ENCODE results near the gene RLN3.
A peak's percentile ranks its signal among the peaks of the same experiment; 100 is the strongest.

RLN3 gene

DNA sequence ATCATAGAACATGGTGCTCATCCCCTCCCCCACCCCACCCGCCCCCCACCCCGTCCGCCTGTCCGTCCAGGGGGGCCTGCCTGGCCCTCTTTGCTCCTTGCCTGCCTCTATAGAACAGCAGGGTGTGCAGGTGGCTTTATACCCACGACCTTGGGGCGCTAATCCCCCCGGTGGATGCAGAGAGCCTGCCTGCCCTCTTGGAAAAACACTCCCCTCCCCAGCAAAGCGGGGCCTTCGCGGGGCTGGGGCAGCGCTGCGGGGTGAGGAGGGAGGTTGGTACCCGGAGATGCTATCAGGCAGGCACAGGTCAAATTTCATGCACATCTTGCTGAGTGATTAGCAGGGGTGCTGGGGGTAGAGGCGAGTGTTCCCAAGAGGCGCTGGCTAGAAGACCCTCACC, 43.8 kb upstream of the RLN3 start:
- Histone ChIP-seq H3K27ac (ENCODE audit: low read depth, low read length) (no peak overlapping the region), H3K27me3 (ENCODE audit: control insufficient read depth, insufficient read depth, low read length) (no peaks in the 10 kb centered on the region), H3K9ac (ENCODE audit: low read length) (no peak overlapping the region), H3K4me1 (ENCODE audit: control insufficient read depth, insufficient read depth, low read length) (peaks cover 49% of the 10 kb centered on the region), H3K4me3 (ENCODE audit: low read depth, low read length) (no peak overlapping the region), H3K9me3 (ENCODE audit: control insufficient read depth, insufficient read depth, low read depth, low read length) (no peaks in the 10 kb centered on the region), H3K36me3 (ENCODE audit: control insufficient read depth, insufficient read depth, low read length) (peaks cover 4% of the 10 kb centered on the region; the same call in 1 of the 2 replicates)

DNA sequence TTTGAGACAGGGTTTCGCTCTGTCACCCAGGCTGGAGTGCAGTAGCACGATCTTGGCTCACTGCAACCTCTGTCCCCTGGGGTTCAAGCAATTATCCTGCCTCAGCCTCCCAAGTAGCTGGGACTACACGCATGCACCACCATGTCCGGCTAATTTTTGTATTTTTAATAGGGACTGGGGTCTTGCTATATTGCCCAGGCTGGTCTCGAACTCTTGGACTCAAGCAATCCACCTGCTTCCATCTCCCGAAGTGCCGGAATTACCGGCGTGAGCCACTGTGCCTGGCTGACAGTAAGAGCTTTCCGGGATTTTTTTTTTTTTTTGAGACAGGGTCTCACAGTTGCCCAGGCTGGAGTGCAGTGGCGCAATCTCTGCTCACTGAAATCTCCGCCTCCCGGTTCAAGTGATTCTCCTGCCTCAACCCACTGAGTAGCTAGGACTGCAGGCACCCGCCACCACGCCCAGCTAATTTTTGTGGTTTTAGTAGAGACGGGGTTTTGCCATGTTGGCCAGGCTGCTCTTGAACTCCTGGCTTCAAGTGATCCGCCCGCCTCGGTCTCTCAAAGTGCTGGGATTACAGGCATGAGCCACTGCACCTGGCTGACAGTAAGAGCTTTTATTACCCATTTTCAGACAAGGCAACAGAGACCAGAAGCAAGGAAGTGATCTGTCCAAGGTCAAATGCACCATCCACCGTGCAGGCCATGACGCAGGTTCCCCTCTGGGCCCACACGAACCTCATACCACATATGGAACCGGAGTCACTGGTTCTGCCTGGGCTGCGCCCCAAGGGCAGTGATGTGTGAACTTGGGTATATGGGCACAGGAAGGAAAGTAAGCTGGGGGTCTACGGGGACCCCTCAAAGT, 42.8 kb upstream of the RLN3 start:
- H3K9me3 ChIP-seq (ENCODE audit: control insufficient read depth, insufficient read depth, low read depth, low read length), result no peaks in the 10 kb centered on the region
- H3K27me3 ChIP-seq (ENCODE audit: control insufficient read depth, insufficient read depth, low read length), result no peaks in the 10 kb centered on the region
- no peak overlapping the region for H3K9ac ChIP-seq (ENCODE audit: low read length)
- peak overlapping the region; percentile 89 for H3K27ac ChIP-seq (ENCODE audit: low read depth, low read length)
- H3K4me3 ChIP-seq (ENCODE audit: low read depth, low read length), result no peak overlapping the region
- peaks cover 49% of the 10 kb centered on the region for H3K4me1 ChIP-seq (ENCODE audit: control insufficient read depth, insufficient read depth, low read length)
- peaks cover 4% of the 10 kb centered on the region; the same call in 1 of the 2 replicates for H3K36me3 ChIP-seq (ENCODE audit: control insufficient read depth, insufficient read depth, low read length)

DNA sequence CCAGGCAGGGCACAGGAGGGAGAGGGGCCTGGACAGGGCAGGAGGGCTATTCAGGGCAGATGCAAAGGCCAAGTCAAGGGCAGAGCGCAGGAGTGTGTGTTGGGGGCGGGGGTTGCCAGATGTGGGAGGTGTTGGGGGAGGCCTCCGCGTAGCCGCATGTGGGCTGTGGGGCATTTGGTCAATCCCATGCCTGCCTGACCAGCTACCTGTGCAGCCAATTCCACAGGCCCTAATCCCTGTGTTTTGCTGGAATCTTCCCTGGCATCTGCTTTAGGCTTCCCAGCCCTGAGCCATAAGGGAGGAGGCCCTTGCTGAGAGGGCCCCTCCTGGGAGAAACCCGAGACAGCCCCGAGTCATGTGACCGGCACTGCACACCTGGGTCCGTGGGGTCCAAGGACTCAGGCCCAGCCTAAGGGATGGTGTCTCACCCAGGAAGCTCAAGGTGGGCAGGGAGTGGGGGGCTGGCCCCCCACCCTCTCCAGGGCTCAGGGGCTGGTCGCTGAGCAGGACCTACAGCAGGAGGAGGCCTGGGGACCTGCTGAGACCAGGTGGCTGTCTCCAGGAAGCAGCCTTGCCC, 42.1 kb upstream of the RLN3 start:
- Histone ChIP-seq H3K4me1 (ENCODE audit: control insufficient read depth, insufficient read depth, low read length) (peaks cover 49% of the 10 kb centered on the region), H3K9ac (ENCODE audit: low read length) (peak overlapping the region; percentile 74), H3K36me3 (ENCODE audit: control insufficient read depth, insufficient read depth, low read length) (peaks cover 5% of the 10 kb centered on the region; the same call in 1 of the 2 replicates), H3K4me3 (ENCODE audit: low read depth, low read length) (peak overlapping the region; percentile 32), H3K27me3 (ENCODE audit: control insufficient read depth, insufficient read depth, low read length) (no peaks in the 10 kb centered on the region), H3K9me3 (ENCODE audit: control insufficient read depth, insufficient read depth, low read depth, low read length) (no peaks in the 10 kb centered on the region), H3K27ac (ENCODE audit: low read depth, low read length) (peak overlapping the region; percentile 89)

DNA sequence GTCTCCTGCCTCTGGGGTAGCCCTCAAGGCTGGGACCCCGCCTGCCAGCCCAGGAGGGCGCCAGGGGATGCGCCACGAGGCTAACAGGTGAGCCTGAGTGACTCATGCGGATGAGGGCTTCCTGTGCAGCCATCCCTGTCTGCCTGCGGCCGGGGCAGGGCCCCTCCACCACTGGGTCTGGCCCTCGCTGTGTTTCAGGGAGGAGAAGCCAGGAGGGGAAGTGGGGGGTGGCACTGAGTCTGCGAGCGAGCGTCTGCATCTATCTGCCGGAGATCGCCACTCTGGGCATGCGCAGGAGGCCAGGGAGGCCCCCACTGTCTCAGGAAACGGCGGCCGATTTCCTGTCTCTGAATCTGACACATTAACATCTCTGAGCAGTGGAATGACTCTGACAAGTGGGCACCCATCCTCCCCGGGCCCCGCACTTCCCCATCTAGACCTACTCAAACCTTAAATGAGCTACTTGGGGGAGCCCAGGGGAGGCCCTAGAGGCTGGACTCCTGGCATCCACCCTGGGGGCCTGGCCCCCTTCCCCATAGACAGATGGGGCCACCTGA, 41.5 kb upstream of the RLN3 start:
- peaks cover 9% of the 10 kb centered on the region; the same call in 1 of the 2 replicates for H3K36me3 ChIP-seq (ENCODE audit: control insufficient read depth, insufficient read depth, low read length)
- peak overlapping the region; percentile 74 for H3K9ac ChIP-seq (ENCODE audit: low read length)
- H3K4me1 ChIP-seq (ENCODE audit: control insufficient read depth, insufficient read depth, low read length), result peaks cover 49% of the 10 kb centered on the region
- H3K4me3 ChIP-seq (ENCODE audit: low read depth, low read length), result peak overlapping the region; percentile 32
- H3K9me3 ChIP-seq (ENCODE audit: control insufficient read depth, insufficient read depth, low read depth, low read length), result no peaks in the 10 kb centered on the region
- H3K27ac ChIP-seq (ENCODE audit: low read depth, low read length), result peak overlapping the region; percentile 89
- no peaks in the 10 kb centered on the region for H3K27me3 ChIP-seq (ENCODE audit: control insufficient read depth, insufficient read depth, low read length)

DNA sequence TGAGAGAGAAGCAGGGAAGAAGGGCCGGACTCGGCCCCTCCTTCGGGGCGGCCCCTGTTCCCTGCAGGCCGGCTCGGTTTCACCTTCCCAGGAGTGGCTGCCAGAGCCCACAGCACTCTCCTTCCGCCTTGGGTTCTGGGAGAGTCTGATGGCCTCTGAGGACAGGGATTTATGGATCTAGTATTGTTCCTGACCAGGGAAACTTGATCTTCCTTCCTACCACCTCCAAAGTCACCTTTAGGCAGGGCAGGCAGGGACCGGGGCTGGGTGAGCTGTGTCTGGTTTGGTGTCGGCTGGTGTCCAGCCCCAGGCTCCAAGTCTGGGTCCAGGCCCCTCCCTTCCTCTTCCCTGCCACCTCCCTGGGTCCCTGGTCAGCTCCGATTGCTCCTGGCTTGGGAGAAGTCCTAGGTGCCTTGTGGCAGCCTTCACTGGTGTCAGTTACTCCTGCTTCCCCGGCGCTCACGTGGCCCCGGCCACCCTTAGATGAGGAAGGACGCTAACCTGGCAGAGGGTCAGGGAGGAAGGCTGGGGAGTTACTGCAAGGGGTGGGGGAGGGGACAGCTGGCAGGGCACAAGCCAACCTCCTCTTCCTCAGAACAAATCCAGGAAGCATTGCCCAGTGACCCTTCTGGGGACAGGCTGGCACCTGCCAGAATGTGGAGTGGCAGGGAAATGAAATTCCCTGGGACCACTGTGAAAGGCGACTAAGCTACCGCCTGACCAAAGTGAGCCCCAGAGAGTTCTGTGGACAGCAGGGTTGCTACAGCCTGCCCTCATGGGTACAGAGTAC, 40.7 kb upstream of the RLN3 start:
- H3K4me1 ChIP-seq (ENCODE audit: control insufficient read depth, insufficient read depth, low read length), result peaks cover 49% of the 10 kb centered on the region
- no peaks in the 10 kb centered on the region for H3K9me3 ChIP-seq (ENCODE audit: control insufficient read depth, insufficient read depth, low read depth, low read length)
- H3K27me3 ChIP-seq (ENCODE audit: control insufficient read depth, insufficient read depth, low read length), result no peaks in the 10 kb centered on the region
- H3K27ac ChIP-seq (ENCODE audit: low read depth, low read length), result peak overlapping the region; percentile 89
- peak overlapping the region; percentile 21 for H3K9ac ChIP-seq (ENCODE audit: low read length)
- no peak overlapping the region for H3K4me3 ChIP-seq (ENCODE audit: low read depth, low read length)
- H3K36me3 ChIP-seq (ENCODE audit: control insufficient read depth, insufficient read depth, low read length), result peaks cover 12% of the 10 kb centered on the region; the same call in 1 of the 2 replicates

DNA sequence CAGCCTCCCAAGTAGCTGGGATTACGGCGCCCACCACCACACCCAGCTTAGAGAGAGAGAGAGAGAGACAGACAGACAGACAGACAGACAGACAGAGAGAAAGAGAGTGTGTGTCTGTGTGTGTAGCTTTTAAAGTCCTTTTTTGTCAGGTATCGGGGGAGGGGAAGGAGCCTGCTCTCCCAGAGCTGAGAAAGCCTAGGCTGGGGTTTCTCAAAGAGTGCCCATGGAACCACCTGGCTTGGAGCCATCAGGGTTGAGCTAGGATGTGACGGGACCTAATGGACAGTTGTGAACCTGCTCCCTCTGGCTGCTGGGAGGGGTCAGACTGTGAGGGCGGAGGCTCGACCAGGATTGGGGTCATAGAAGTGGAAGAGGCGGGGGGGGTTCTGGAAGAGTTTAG, 38.5 kb upstream of the RLN3 start:
- Histone ChIP-seq H3K9me3 (ENCODE audit: control insufficient read depth, insufficient read depth, low read depth, low read length) (no peaks in the 10 kb centered on the region), H3K9ac (ENCODE audit: low read length) (no peak overlapping the region), H3K36me3 (ENCODE audit: control insufficient read depth, insufficient read depth, low read length) (peaks cover 12% of the 10 kb centered on the region; the same call in 1 of the 2 replicates), H3K27me3 (ENCODE audit: control insufficient read depth, insufficient read depth, low read length) (no peaks in the 10 kb centered on the region), H3K27ac (ENCODE audit: low read depth, low read length) (no peak overlapping the region), H3K4me3 (ENCODE audit: low read depth, low read length) (no peak overlapping the region), H3K4me1 (ENCODE audit: control insufficient read depth, insufficient read depth, low read length) (peaks cover 39% of the 10 kb centered on the region)

DNA sequence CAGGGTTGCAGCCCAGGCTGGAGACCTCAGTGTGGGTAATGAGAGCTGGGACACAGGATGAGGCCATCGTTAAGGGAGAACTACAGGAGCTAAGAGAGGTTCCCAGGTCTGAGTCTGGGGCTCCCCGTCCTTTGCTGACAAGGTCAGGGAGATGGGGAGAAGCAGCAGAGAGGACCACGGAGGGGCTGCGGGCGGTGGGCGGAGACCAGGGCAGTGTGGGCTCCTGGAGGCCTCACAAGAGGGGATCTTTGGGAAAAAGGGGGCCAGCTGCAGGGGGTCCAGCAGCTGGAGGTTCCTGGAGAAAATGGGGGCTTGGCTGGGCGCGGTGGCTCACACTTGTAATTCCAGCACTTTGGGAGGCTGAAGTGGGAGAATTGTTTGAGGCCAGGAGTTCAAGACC, 37.9 kb upstream of the RLN3 start:
- H3K4me3 ChIP-seq (ENCODE audit: low read depth, low read length), result no peak overlapping the region
- H3K36me3 ChIP-seq (ENCODE audit: control insufficient read depth, insufficient read depth, low read length), result peaks cover 12% of the 10 kb centered on the region; the same call in 1 of the 2 replicates
- H3K9me3 ChIP-seq (ENCODE audit: control insufficient read depth, insufficient read depth, low read depth, low read length), result no peaks in the 10 kb centered on the region
- H3K27me3 ChIP-seq (ENCODE audit: control insufficient read depth, insufficient read depth, low read length), result no peaks in the 10 kb centered on the region
- H3K9ac ChIP-seq (ENCODE audit: low read length), result no peak overlapping the region
- H3K27ac ChIP-seq (ENCODE audit: low read depth, low read length), result no peak overlapping the region
- H3K4me1 ChIP-seq (ENCODE audit: control insufficient read depth, insufficient read depth, low read length), result peaks cover 37% of the 10 kb centered on the region

DNA sequence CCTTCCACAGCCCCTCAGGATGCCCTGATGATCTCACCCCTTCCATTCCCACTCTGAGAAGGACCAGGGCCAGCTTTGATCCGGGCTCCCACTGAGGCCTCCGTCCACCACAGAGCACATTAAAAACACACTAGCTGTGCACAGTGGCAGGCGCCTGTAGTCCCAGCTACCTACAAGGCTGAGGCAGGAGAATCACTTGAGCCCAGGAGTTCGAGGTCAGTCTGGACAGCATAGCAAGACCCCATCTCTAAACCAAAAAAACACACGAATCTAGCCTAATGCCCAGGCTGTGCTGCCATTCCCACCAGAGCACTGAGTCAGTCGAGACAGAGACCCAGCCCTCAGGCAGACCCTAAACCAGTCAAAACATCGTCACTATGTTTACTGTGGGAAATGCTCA, 35.9 kb upstream of the RLN3 start:
- Histone ChIP-seq H3K27me3 (ENCODE audit: control insufficient read depth, insufficient read depth, low read length) (no peaks in the 10 kb centered on the region), H3K4me1 (ENCODE audit: control insufficient read depth, insufficient read depth, low read length) (peaks cover 19% of the 10 kb centered on the region), H3K9ac (ENCODE audit: low read length) (no peak overlapping the region), H3K4me3 (ENCODE audit: low read depth, low read length) (no peak overlapping the region), H3K27ac (ENCODE audit: low read depth, low read length) (no peak overlapping the region), H3K36me3 (ENCODE audit: control insufficient read depth, insufficient read depth, low read length) (peaks cover 12% of the 10 kb centered on the region; the same call in 1 of the 2 replicates), H3K9me3 (ENCODE audit: control insufficient read depth, insufficient read depth, low read depth, low read length) (no peaks in the 10 kb centered on the region)

DNA sequence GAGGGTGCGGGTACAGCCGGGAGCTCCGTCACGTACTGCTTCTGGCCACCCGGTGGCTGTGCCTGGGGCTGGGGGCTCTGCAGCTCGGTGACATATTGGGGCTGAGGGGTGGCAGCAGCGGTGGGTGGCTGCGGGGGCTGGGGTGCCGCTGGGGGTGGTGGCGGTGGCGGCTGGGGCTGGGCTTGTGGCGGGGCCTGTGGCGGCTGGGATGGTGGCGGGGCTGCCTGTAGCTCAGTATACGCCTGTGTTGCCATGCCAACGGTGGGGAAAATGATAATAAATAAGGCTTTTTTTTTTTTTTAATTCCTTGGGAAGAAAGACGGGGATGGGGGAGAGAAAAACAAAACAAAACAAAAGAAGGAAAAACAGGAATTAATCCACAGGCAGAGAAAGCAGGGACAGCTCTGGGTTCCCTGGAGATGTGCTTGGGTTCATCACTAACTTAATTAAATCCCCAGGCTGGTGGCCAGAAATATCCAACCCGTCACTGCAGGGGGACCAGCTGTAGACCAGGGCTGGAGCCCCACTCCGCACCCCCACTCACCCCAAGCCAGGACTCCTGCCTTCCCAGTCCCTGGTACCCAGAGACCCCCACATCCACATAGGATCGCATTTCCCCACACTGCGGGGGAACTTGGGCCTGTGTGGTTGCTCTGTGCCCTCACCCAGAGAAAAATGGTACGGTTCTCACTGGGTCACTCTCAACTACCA, 34.2 kb upstream of the RLN3 start:
- Histone ChIP-seq H3K4me1 (ENCODE audit: control insufficient read depth, insufficient read depth, low read length) (peaks cover 12% of the 10 kb centered on the region; the same call in 1 of the 2 replicates), H3K27me3 (ENCODE audit: control insufficient read depth, insufficient read depth, low read length) (no peaks in the 10 kb centered on the region), H3K27ac (ENCODE audit: low read depth, low read length) (no peak overlapping the region), H3K9ac (ENCODE audit: low read length) (no peak overlapping the region), H3K36me3 (ENCODE audit: control insufficient read depth, insufficient read depth, low read length) (peaks cover 12% of the 10 kb centered on the region; the same call in 1 of the 2 replicates), H3K4me3 (ENCODE audit: low read depth, low read length) (no peak overlapping the region), H3K9me3 (ENCODE audit: control insufficient read depth, insufficient read depth, low read depth, low read length) (peaks cover 5% of the 10 kb centered on the region)

DNA sequence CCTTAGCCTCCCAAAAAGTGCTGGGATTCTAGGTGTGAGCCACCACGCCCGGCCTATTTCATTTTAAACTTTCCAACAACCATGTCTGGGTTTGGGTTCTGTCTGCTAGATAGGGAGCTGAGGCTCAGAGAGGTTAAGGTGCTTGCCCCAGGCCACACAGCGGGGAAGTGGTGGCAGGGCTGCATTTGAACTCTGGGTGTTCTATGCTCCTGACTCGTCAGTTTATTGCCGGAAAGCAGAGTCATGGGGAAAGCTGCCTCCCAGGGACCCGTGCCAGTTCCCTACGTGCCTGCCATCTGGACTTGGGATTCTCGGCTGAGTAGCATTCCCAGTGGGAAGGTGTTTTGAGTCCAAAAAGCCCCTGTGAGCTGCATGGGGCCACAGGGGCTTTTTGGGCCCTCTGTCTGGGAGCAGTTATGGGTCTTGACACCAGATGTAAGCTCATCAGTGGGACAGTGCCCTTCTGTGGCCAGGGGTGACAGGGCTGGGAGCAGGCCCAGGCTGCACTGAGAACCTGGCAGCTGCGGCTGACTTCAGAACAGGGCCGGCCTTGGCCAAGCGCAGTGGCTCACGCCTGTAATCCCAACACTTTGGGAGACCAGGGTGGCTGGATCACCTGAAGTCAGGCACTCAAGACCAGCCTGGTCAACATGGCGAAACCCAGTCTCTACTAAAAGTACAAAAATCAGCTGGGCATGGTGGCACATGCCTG, 32.8 kb upstream of the RLN3 start:
- H3K4me3 ChIP-seq (ENCODE audit: low read depth, low read length), result no peak overlapping the region
- H3K9ac ChIP-seq (ENCODE audit: low read length), result no peak overlapping the region
- no peaks in the 10 kb centered on the region for H3K27me3 ChIP-seq (ENCODE audit: control insufficient read depth, insufficient read depth, low read length)
- H3K9me3 ChIP-seq (ENCODE audit: control insufficient read depth, insufficient read depth, low read depth, low read length), result peaks cover 12% of the 10 kb centered on the region
- H3K4me1 ChIP-seq (ENCODE audit: control insufficient read depth, insufficient read depth, low read length), result no peaks in the 10 kb centered on the region
- H3K36me3 ChIP-seq (ENCODE audit: control insufficient read depth, insufficient read depth, low read length), result peaks cover 12% of the 10 kb centered on the region
- H3K27ac ChIP-seq (ENCODE audit: low read depth, low read length), result no peak overlapping the region

All from HUES6 (cell line).